Measurements from ENCODE around the gene DISP2. TPM values are rescaled to one million over a fixed set of nuclear protein-coding genes. Genes with fewer than 3 reads are reported as not detected.

Gene DISP2
- total RNA-seq, 1 donor from 2014 or later = 0.74 TPM

- no peak for DNase-seq (ENCODE audit: extremely low spot score in 2 of 2)
- intact Hi-C loops (cut with DNase I) = no loop called here
- H3K27ac ChIP-seq = no peak overlapping the region
- no peak for TF ChIP-seq POLR2A (IDR thresholded peaks at IDR 0.05)
- no peak for TF ChIP-seq CTCF (IDR thresholded peaks at IDR 0.05)
- no peak for TF ChIP-seq POLR2AphosphoS5 (IDR thresholded peaks at IDR 0.05; ENCODE audit: insufficient read depth in 1 of 2, low read depth in 1 of 2)
- H3K4me3 ChIP-seq = no peak overlapping the region
- H3K36me3 ChIP-seq = no peaks in the 10 kb centered on the region
- H3K27me3 ChIP-seq = no peaks in the 10 kb centered on the region
- peaks cover 5% of the 10 kb centered on the region for H3K4me1 ChIP-seq
- no peaks in the 10 kb centered on the region for H3K9me3 ChIP-seq
These were observed 15.0 kb downstream of the DISP2 start for GRCh38 chr15:40372981-40373380.

- Histone ChIP-seq H3K27ac (no peak overlapping the region), H3K36me3 (no peaks in the 10 kb centered on the region), H3K4me3 (no peak overlapping the region), H3K9me3 (no peaks in the 10 kb centered on the region), H3K27me3 (no peaks in the 10 kb centered on the region), H3K4me1 (peaks cover 10% of the 10 kb centered on the region)
- DNase-seq (ENCODE audit: extremely low spot score in 2 of 2) = no peak
- intact Hi-C loops (cut with DNase I) = no loop called here
- TF ChIP-seq POLR2A (IDR thresholded peaks at IDR 0.05) = no peak
- TF ChIP-seq POLR2AphosphoS5 (IDR thresholded peaks at IDR 0.05; ENCODE audit: insufficient read depth in 1 of 2, low read depth in 1 of 2) = no peak
- no peak for TF ChIP-seq CTCF (IDR thresholded peaks at IDR 0.05)
These were observed 19.6 kb downstream of the DISP2 start for GRCh38 chr15:40377606-40378005.

GRCh38 chr15:40379374-40379773 is 21.4 kb downstream of the DISP2 start:
- no peaks in the 10 kb centered on the region for H3K9me3 ChIP-seq
- TF ChIP-seq POLR2A (IDR thresholded peaks at IDR 0.05) (no peak), POLR2AphosphoS5 (IDR thresholded peaks at IDR 0.05; ENCODE audit: insufficient read depth in 1 of 2, low read depth in 1 of 2) (no peak), CTCF (IDR thresholded peaks at IDR 0.05) (no peak)
- peaks cover 24% of the 10 kb centered on the region for H3K4me1 ChIP-seq
- DNase-seq (ENCODE audit: extremely low spot score in 2 of 2) = no peak
- no peak overlapping the region for H3K4me3 ChIP-seq
- intact Hi-C loops (cut with DNase I) = no loop called here
- H3K27me3 ChIP-seq = no peaks in the 10 kb centered on the region
- no peak overlapping the region for H3K27ac ChIP-seq
- no peaks in the 10 kb centered on the region for H3K36me3 ChIP-seq

GRCh38 chr15:40379853-40380252 is 21.8 kb downstream of the DISP2 start:
- Histone ChIP-seq H3K4me3 (no peak overlapping the region), H3K9me3 (no peaks in the 10 kb centered on the region), H3K27ac (no peak overlapping the region), H3K27me3 (no peaks in the 10 kb centered on the region), H3K4me1 (peaks cover 24% of the 10 kb centered on the region), H3K36me3 (no peaks in the 10 kb centered on the region)
- DNase-seq (ENCODE audit: extremely low spot score in 2 of 2) = no peak
- TF ChIP-seq CTCF (IDR thresholded peaks at IDR 0.05) = no peak
- TF ChIP-seq POLR2AphosphoS5 (IDR thresholded peaks at IDR 0.05; ENCODE audit: insufficient read depth in 1 of 2, low read depth in 1 of 2) = peak in 1 of 2 donors; percentile 68
- intact Hi-C loops (cut with DNase I) = no loop called here

- DNase-seq (ENCODE audit: extremely low spot score in 2 of 2) = no peak
- no peaks in the 10 kb centered on the region for H3K9me3 ChIP-seq
- H3K27me3 ChIP-seq = no peaks in the 10 kb centered on the region
- H3K36me3 ChIP-seq = no peaks in the 10 kb centered on the region
- H3K4me3 ChIP-seq = no peak overlapping the region
- H3K4me1 ChIP-seq = peaks cover 24% of the 10 kb centered on the region
- intact Hi-C loops (cut with DNase I) = no loop called here
- no peak for TF ChIP-seq POLR2A (IDR thresholded peaks at IDR 0.05)
- no peak overlapping the region for H3K27ac ChIP-seq
These were observed 22.6 kb downstream of the DISP2 start for GRCh38 chr15:40380636-40381035.
